Activated CD4-positive, alpha-beta T cell treated with anti-CD3 and anti-CD28 coated beads, Interleukin-10, Interleukin-2, amounts not matched to agents 100 ng/mL and 50 ng/mL, durations not matched to agents 16 hours and 8 hours (primary cell): Measurements from ENCODE around the gene GBP2.

Experiments
- DNase-seq: peaks from one replicate; pipeline ENCODE4 v3.0.0-alpha.2; 2020

Gene GBP2

GRCh38 chr1:89064632-89065031 lies 61.3 kb downstream of the GBP2 start:
- DNase-seq: no peak

GRCh38 chr1:89063094-89063493 lies 62.8 kb downstream of the GBP2 start:
- DNase-seq: no peak

GRCh38 chr1:89060091-89060490 lies 65.8 kb downstream of the GBP2 start:
- DNase-seq: no peak
